ENCODE measurements around the gene CDIPT. TPM values are rescaled to one million over a fixed set of nuclear protein-coding genes. Genes with fewer than 3 reads are reported as not detected.
A peak's percentile ranks its signal among the peaks of the same experiment; 100 is the strongest.

Gene CDIPT
- total and polyA plus RNA-seq, 2 of the 4 experiments (the other 2 are of a cell fraction), result 47.1 to 100 TPM

DNA sequence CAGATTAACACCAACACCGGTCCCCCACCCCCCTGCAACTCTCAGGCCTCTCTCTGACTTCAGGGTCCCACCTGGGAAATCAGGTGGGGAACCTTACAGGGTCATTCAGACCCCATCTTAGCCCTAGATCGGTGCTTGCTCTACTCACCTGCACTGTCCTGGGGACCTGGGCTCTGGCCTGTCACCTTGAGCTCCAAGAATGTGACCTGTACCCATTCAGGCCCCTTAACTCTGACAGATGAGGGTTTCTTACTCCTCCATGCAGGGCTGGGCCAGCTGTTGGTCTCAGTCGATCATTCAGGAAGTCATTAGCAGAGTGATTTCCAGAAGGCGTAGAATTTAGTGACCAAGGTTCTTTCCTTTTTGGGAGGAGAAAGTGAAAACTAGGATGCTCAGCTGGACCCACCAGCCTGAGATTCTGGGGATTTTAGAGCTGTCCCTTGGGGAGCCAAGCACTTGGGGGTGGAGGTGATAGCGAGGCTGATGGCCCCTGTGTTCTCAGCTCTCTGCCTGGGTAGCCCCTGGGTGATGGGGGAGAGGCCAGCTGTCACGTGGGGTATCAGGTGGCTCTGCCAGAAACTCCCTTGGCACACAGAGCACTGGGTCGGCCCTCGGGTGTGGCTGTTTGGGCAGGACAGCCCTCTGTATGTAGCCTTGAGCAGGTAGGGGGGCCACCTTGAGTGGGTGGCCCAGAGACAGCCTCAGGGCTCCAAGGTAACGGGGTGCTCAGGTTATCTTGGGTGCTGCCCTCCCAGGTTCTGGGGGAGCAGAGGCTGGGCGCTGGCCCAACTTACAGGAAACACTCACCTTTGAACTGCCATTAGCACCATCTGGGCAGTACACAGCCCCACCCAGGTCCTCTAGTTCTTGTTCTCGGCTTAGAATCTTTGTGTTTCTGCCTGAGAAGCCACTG lies 42.0 kb downstream of the CDIPT start:
- H3K4me1 ChIP-seq (ENCODE audit: control insufficient read depth, insufficient read depth, low read length), result peaks cover 27% of the 10 kb centered on the region
- WGBS, 2 experiments (ENCODE audit: extremely low coverage in 2 of 2, insufficient read length in 1 of 2), result 60% methylated on average over 4 of the region's 11 CpGs; no CpG with 5 or more reads in 1 of the 2 experiments
- intact Hi-C loops (cut with micrococcal nuclease), result loop anchor here (5.0 kb wide), 1 partner anchor 41 kb away; the partner anchor contains the start of gene CDIPT
- CTCF ChIA-PET, result interaction anchor here (1.8 kb wide), 2 partner anchors 27 to 28 kb away, joined by 6 to 7 read pairs; no protein-coding TSS in a partner anchor
- H3K27ac ChIP-seq (ENCODE audit: insufficient read depth, low read length), result peak overlapping the region; percentile 88
- ATAC-seq (ENCODE audit: low read depth) (no peak), DNase-seq (no peak)
- H4K5ac ChIP-seq (ENCODE audit: low read depth, low read length), result peak overlapping the region; percentile 88
- peaks cover 21 to 65% of the 10 kb centered on the region in 2 experiments; a peak in 3 of 4 replicates for H3K79me1 ChIP-seq (ENCODE audit: low read depth in 1 of 2, low read length in 2 of 2)
- POLR2A ChIA-PET (ENCODE audit: unreplicated experiment), result no interaction called here
- peak overlapping the region; percentile 92 for H4K91ac ChIP-seq (ENCODE audit: insufficient read depth, low read depth, low read length)
- in situ Hi-C loops (cut with MboI; ENCODE audit: low sequenced_read_pairs), result no loop called here
- peaks cover 12% of the 10 kb centered on the region for H4K20me1 ChIP-seq (ENCODE audit: insufficient read depth, low read length)
- peak overlapping the region; percentile 68 to 95 for H4K8ac ChIP-seq (ENCODE audit: low read depth in 2 of 2, low read length in 2 of 2)
- H3K18ac ChIP-seq (ENCODE audit: low read depth, low read length), result peak overlapping the region; percentile 66
- H3K36me3 ChIP-seq (ENCODE audit: control insufficient read depth, insufficient read depth, low read length), result peaks cover 6% of the 10 kb centered on the region
- H3K9me1 ChIP-seq (ENCODE audit: insufficient read depth, low read length), result peaks cover 17% of the 10 kb centered on the region
- H3K14ac ChIP-seq (replicated peaks; ENCODE audit: low read depth, low read length), result peak overlapping the region; percentile 99
- H3K56ac ChIP-seq (ENCODE audit: extremely low read depth, insufficient read depth, low read length), result peak overlapping the region; percentile 94
- dilution Hi-C loops (cut with HindIII; ENCODE audit: low sequenced_read_pairs, unreplicated experiment), result no loop called here
- H3K27me3 ChIP-seq (ENCODE audit: control insufficient read depth, insufficient read depth, low read length), result no peaks in the 10 kb centered on the region
- peak overlapping the region; percentile 100 for H2AK9ac ChIP-seq (replicated peaks; ENCODE audit: low read depth, low read length, poor library complexity)
- peak overlapping the region; percentile 85 for H3K4me3 ChIP-seq (ENCODE audit: insufficient read depth, low read depth, low read length)
- H3K9me3 ChIP-seq (ENCODE audit: control insufficient read depth, insufficient read depth, low read length), result no peaks in the 10 kb centered on the region
- peak overlapping the region; percentile 93 for H3K4ac ChIP-seq (ENCODE audit: low read depth, low read length)
- H2BK15ac ChIP-seq (ENCODE audit: low read depth, low read length), result peak overlapping the region; percentile 77; the same call in 2 of the 3 replicates
- TSS peak; percentile 21 for BruUV-seq (replicated peaks)
- peak overlapping the region; percentile 94 for H3K23ac ChIP-seq (ENCODE audit: low read depth, low read length)
- peak overlapping the region; percentile 86 for H2BK5ac ChIP-seq (ENCODE audit: low read depth, low read length, poor library complexity, severe bottlenecking)
- H2AFZ ChIP-seq (replicated peaks; ENCODE audit: low read length, poor library complexity), result no peak overlapping the region
- H2BK20ac ChIP-seq (ENCODE audit: low read depth, low read length), result 0 out of 2 replicates have a peak overlapping the region, but pooled peaks have one; percentile 16
- peak overlapping the region; percentile 90 for H3K4me2 ChIP-seq (ENCODE audit: low read depth, low read length)
- peak overlapping the region; percentile 97 for H2AK5ac ChIP-seq (ENCODE audit: low read depth, low read length)
- H3K9ac ChIP-seq (ENCODE audit: low read depth, low read length), result peak overlapping the region; percentile 88
- peak overlapping the region; percentile 76 for H2BK120ac ChIP-seq (ENCODE audit: low read depth, low read length)
- TF ChIP-seq, protein P1, sequence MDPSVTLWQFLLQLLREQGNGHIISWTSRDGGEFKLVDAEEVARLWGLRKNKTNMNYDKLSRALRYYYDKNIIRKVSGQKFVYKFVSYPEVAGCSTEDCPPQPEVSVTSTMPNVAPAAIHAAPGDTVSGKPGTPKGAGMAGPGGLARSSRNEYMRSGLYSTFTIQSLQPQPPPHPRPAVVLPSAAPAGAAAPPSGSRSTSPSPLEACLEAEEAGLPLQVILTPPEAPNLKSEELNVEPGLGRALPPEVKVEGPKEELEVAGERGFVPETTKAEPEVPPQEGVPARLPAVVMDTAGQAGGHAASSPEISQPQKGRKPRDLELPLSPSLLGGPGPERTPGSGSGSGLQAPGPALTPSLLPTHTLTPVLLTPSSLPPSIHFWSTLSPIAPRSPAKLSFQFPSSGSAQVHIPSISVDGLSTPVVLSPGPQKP (IDR thresholded peaks at IDR 0.05; ENCODE audit: borderline replicate concordance, low read depth, low read length), result no peak
- TF ChIP-seq, protein P2, sequence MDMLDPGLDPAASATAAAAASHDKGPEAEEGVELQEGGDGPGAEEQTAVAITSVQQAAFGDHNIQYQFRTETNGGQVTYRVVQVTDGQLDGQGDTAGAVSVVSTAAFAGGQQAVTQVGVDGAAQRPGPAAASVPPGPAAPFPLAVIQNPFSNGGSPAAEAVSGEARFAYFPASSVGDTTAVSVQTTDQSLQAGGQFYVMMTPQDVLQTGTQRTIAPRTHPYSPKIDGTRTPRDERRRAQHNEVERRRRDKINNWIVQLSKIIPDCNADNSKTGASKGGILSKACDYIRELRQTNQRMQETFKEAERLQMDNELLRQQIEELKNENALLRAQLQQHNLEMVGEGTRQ (IDR thresholded peaks at IDR 0.05; ENCODE audit: low read depth, low read length), result peak; percentile 83

Measured in IMR-90 (cell line).